Right renal cortex interstitium (tissue), 3 donors: ENCODE measurements around the gene DNM2. TPM values are rescaled to one million over a fixed set of nuclear protein-coding genes. Genes with fewer than 3 reads are reported as not detected.
"Not testable (repeated sequence)": the region's sequence is repeated elsewhere in the genome, so short reads cannot be mapped to it uniquely, and the experiment has no call there.

Source experiments
- DNase-seq, 3 donors: peaks; one replicate each; pipeline ENCODE4 v3.0.0-alpha.2; 2013; ENCODE audit warnings: low read depth in 3 of 3, low spot score in 2 of 3
- polyA plus RNA-seq, 3 donors: library from polyadenylated mRNA; unstranded; fragments of 120-200 nt; gene quantifications; one replicate each; pipeline ENCODE4 v1.2.1, GENCODE V29; 2013; ENCODE audit not compliant: insufficient read length in 3 of 3

DNM2 gene
- polyA plus RNA-seq, 3 donors = 119 to 129 (median 126) TPM

- no peak for DNase-seq
These were observed 31.8 kb downstream of the DNM2 start for GRCh38 chr19:10749435-10750384.

DNA sequence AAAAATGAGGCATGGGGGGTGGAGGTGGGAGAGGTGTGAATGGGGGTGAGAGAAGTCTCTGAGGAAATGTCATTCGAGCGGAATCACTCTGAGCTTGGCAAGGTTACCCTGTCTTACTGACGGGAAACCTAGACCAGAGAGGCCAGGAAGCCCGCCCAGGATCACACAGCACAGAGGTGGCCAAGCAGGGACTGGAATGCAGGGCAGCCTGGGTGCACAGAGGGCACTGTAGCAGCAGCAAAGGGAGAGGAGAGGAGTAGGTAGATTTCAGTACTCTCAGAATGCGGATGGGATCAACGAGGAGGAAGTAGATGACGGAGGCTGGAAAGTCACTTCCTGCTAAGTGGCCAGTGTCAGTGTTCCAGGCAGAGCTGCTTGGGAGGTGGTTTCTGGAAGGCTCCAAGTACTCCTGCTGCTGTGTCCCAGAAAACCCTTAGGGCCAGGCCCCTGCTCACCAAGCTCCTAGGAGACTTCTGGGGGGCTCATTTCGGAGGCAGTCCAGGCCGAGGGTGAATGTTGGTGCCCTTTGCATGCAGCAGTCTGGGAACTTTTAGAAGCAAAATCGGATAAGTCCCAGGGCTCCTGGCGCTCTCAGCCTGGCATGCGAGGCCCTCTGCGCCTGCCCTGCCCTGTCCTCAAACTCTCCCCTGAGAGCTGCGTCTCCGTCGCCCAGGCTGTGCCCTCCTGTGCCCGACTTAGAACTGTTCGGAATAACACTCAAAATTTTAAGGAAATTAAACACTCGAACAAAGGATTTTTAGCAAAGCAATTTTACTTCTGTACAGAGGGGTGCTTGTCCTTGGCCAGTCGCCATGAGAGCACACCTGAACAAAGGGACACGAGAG, 33.5 kb downstream of the DNM2 start:
- no peak for DNase-seq

DNA sequence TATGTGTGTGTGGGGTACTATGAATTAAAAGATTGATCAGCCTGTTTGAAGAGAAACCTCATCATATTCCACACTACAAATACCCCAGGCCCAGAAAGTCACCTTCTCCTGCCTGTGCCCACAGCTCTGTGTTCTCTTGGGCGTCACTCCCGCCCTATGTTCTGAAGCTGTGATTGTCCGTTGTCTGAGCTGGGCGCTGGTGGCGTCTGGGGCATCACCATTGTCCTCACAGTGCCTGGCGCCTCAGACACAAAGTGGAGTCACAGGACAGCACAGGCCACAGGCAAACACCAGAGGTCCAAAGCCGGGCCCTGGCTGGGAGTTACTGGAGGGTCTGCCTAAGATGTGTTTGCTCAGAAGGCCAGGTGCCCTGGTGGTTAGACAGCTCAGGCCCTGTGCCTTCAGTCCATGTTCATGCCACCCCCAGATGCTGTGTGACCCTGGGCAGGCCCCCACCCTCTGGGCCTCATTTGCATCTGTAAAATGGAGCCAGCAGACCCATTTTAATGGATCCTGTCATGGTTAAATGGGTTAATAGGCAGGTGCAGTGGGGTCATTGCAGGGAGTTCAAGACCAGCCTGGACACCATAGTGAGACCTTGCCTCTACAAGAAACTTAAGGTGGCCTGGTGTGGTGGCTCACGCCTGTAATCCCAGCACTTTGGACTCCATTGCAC, 34.5 kb downstream of the DNM2 start:
- no peak for DNase-seq

DNA sequence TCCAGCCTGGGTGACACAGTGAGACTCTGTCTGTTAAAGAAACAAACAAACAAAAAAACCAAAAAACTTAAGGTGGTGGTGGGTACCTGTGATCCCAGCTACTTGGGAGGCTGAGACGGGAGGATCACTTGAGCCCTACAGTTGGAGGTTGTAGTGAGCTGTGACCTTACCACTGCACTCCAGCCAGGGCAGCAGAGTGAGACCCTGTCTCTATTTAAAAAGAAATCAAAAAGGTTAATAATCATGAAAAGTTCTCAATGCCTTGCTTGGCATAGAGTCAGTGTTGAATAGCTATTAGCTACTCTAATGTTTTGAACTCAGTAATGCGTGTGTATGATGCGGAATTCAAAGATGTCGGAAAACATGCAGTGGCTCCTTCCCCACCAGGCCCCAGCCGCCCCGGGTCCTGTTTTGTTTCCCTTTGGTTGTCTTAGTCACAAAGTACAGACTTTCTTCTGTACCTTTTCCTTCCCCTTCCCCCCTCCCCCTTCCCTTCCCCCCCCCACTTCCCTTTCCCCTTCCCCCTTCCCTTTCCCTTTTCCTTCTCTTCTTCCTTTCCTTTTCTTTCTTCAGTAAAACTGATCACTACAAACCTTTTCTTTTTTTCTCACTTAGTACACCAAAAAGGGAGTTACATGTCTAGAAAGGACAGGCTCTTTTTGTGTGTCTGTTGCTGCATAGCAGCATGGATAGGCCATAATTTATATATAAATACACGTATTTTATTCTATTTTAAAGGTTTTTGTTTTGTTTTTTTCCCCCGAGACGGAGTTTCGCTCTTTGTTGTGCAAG, 35.2 kb downstream of the DNM2 start:
- no peak for DNase-seq

DNA sequence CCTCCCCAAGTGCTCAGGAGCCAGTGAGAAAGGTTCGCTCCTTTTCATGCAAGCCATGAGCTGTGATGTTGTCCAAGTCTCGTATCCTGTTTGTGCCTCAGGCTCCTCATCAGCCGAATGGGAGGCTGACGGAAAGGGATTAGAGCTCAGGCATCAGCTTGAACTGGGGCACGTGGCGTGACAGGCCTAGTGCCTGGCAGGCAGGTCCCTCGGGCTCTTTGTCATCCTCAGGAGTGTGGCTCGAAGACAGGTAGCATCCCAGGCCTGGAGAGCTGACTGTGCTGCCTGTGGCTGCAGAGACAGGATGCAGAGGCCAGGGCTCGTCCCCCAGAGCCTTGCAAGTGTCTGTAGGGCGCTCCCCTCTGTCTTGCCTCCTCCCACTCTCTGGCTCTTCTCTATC, 38.5 kb downstream of the DNM2 start:
- DNase-seq = no peak

DNA sequence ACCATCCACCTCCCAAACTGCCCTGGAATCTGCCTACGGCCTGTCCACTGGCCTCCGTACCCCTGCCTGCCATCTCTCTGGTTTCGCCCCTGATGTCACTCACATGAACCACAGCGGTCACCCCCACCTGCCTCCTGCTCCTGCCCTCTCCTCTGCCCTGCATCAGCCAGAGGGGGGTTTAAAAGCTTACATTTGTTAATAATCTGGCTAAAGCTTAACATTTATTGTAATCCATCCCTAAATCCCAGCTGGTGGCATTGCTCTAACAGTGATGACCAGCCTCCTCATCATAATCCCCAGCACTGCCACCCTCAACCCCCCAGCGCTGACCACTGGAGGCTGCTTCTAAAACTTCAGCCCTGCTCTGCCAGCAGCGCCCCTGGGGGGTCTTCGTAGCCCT, 38.9 kb downstream of the DNM2 start:
- no peak for DNase-seq

DNA sequence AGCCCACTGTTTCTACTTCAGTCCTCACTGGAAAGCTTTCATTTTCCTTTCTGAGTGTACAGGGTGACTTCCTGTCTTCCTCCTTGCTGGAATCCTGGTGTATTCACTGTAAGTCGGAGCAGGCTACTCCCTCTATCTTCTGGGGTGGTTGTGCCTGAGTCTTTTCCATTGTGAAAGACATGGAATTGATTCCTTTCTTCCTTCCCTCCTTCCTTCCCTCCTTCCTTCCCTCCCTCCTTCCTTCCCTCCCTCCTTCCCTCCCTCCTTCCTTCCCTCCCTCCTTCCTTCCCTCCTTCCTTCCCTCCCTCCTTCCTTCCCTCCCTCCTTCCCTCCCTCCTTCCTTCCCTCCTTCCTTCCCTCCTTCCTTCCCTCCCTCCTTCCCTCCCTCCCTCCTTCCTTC, 40.2 kb downstream of the DNM2 start:
- not testable (repeated sequence) for DNase-seq

- DNase-seq = no peak
These were observed 41.1 kb downstream of the DNM2 start for GRCh38 chr19:10758978-10759377.

GRCh38 chr19:10760273-10760944, 42.5 kb downstream of the DNM2 start:
- DNase-seq = no peak

- no peak for DNase-seq
These were observed 43.8 kb downstream of the DNM2 start for GRCh38 chr19:10761443-10762250.

DNA sequence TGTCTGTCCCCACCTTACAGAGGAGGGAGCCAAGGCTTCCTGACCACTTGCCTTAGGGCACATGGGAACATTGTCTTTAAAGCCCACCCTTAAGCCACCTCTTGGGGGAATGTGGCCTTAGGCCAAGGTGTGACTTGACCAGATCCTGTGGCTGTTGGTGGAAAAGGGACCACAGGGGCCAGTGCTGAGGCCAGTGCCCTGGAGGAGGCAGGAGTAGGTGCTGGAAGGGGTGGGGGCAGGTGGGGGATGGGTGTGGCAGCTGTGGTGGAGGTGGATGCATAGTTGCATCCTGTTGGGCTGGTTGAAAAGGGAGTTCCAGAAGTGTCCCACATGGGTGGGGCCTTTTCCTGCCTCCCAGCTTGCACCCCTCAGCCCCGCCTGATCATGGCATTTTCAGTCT, 44.8 kb downstream of the DNM2 start:
- no peak for DNase-seq

GRCh38 chr19:10763411-10763810, 45.5 kb downstream of the DNM2 start:
- DNase-seq = no peak

DNA sequence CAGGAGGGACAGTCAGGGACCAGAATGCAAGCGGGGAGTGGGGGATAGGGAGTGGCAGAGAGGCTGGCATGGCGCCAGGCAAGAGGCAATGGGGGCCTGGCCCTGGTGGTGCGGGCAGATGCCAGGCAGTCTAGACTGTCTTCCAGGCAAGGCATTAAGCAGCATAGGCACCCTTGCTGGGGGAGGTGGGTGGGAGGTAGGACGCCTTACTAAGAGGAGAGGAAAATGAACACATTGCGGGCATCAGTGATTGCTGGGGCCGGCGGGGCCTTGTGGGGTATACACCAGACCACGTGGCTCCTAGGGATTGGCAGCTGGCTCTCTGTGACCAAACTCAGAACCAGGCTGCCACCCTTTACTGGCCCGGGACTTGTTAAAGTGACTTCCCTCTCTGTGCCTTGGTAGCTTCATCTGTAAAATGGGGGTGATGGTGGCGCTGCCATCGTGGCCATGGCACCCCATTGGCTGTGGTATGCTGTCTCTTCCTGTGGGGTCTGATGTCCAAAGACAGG, 46.0 kb downstream of the DNM2 start:
- no peak for DNase-seq

GRCh38 chr19:10764340-10764894, 46.5 kb downstream of the DNM2 start:
- peak in 1 of 3 donors; percentile 56 for DNase-seq

- no peak for DNase-seq
These were observed 48.3 kb downstream of the DNM2 start for GRCh38 chr19:10766049-10766623.

DNA sequence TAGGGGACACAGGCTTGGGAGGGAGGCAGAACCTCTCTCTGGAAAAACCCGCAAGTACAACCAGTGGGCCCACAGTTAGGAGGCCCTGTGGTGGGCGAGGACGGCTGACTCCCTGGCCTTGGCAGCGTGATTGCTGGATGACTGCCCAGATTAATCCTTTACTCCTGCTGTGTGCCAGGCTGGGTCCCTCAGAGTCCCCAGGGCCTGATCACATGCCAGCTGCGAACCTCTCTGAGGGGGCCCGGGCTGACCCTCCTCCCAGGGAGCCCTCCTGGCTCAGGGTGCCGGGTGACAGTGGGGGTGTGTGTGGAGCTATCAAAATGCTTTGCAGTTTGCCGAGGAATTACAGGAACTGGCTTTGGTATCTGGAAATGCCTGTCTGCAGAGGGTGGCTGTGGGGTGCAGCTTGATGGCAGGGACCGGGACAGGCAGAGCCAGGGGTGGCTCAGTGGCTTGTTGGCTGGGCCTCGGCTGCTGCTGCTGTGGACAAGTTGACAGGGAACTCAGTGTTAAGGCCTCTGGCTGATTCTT, 48.9 kb downstream of the DNM2 start:
- no peak for DNase-seq

DNA sequence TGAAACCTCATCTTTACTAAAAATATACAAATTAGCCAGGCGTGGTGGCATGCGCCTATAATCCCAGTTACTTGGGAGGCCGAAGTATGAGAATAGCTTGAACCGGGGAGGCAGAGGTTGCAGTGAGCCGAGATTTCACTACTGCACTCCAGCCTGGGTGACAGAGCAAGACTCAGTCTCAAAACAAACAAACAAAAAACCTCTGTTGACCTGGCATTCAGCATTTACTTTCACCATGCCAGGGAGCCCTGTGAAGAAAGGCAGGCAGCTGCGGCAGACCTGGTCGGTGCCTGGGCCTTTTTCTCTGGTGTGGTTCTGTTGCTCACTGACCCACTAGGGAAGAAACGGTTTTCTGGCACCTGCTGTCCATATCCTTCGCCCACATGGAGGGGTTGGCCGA, 49.8 kb downstream of the DNM2 start:
- no peak for DNase-seq

- DNase-seq = no peak
These were observed 50.5 kb downstream of the DNM2 start for GRCh38 chr19:10768369-10768768.
